H9 (cell line): ENCODE results near the gene MYLK3. TPM values are rescaled to one million over a fixed set of nuclear protein-coding genes. Genes with fewer than 3 reads are reported as not detected.

Experiments used
- DNase-seq: peaks from one replicate; pipeline ENCODE4 v3.0.0-alpha.2; 2017
- H2AFZ ChIP-seq: one replicate; pipeline ENCODE4 v1.6.1; 2013; ENCODE audit warnings: mild to moderate bottlenecking, low read length, control low read depth, moderate library complexity
- H2AK5ac ChIP-seq: 2 replicates; pipeline ENCODE4 v1.6.1; 2013; ENCODE audit warnings: low read length, control low read depth, mixed read lengths; ENCODE audit not compliant: insufficient read length
- H2BK120ac ChIP-seq: one replicate; pipeline ENCODE4 v1.6.1; 2013; ENCODE audit warnings: low read depth, mild to moderate bottlenecking, low read length, control low read depth, inconsistent platforms; ENCODE audit not compliant: poor library complexity, severe bottlenecking
- H2BK12ac ChIP-seq: 2 replicates; pipeline ENCODE4 v1.6.1; 2013; ENCODE audit warnings: low read length, control low read depth, mixed read lengths, low read depth; ENCODE audit not compliant: insufficient read length
- H2BK15ac ChIP-seq: 2 replicates; pipeline ENCODE4 v1.6.1; 2013; ENCODE audit warnings: low read depth, low read length, control low read depth
- H2BK20ac ChIP-seq: one replicate; pipeline ENCODE4 v1.6.1; 2013; ENCODE audit warnings: low read depth, mild to moderate bottlenecking, low read length, control low read depth, inconsistent platforms; ENCODE audit not compliant: poor library complexity, severe bottlenecking
- H2BK5ac ChIP-seq: 2 replicates; pipeline ENCODE4 v1.6.1; 2013; ENCODE audit warnings: low read length, control low read depth, mixed read lengths; ENCODE audit not compliant: insufficient read length
- H3K14ac ChIP-seq: 2 replicates; pipeline ENCODE4 v1.6.1; 2013; ENCODE audit warnings: low read length, control low read depth; ENCODE audit not compliant: insufficient read depth
- H3K18ac ChIP-seq: 2 replicates; pipeline ENCODE4 v1.6.1; 2013; ENCODE audit warnings: low read depth, mild to moderate bottlenecking, mixed read lengths, low read length, control low read depth; ENCODE audit not compliant: insufficient read length
- H3K23ac ChIP-seq: 2 replicates; pipeline ENCODE4 v1.6.1; 2013; ENCODE audit warnings: low read length, control low read depth, mixed read lengths, low read depth; ENCODE audit not compliant: insufficient read length
- H3K23me2 ChIP-seq: 2 replicates; pipeline ENCODE4 v1.6.1; 2013; ENCODE audit warnings: low read depth, mild to moderate bottlenecking, mixed read lengths, low read length, control low read depth; ENCODE audit not compliant: insufficient read length, poor library complexity, severe bottlenecking
- H3K27ac ChIP-seq: 2 replicates; pipeline ENCODE4 v1.5.1; 2013; ENCODE audit warnings: low read length, control low read depth, mixed read lengths, low read depth; ENCODE audit not compliant: insufficient read length
- H3K27me3 ChIP-seq: 2 replicates; pipeline ENCODE4 v1.6.1; 2013; ENCODE audit warnings: low read length, control low read depth, inconsistent platforms; ENCODE audit not compliant: insufficient read depth
- H3K4ac ChIP-seq: 2 replicates; pipeline ENCODE4 v1.6.1; 2013; ENCODE audit warnings: low read depth, mild to moderate bottlenecking, control low read depth, inconsistent platforms, low read length, moderate library complexity
- H3K4me1 ChIP-seq: 2 replicates; pipeline ENCODE4 v1.6.1; 2013; ENCODE audit warnings: low read length, control low read depth, inconsistent platforms; ENCODE audit not compliant: insufficient read depth
- H3K4me2 ChIP-seq: 2 replicates; pipeline ENCODE4 v1.6.1; 2013; ENCODE audit warnings: low read length, control low read depth, mixed read lengths; ENCODE audit not compliant: insufficient read length, insufficient read depth
- H3K56ac ChIP-seq: 2 replicates; pipeline ENCODE4 v1.6.1; 2013; ENCODE audit warnings: low read depth, mild to moderate bottlenecking, mixed read lengths, low read length, control low read depth; ENCODE audit not compliant: insufficient read length
- H3K79me1 ChIP-seq: 2 replicates; pipeline ENCODE4 v1.6.1; 2013; ENCODE audit warnings: low read depth, mild to moderate bottlenecking, moderate library complexity, low read length, control low read depth, inconsistent platforms; ENCODE audit not compliant: insufficient read depth, poor library complexity, severe bottlenecking
- H3K79me2 ChIP-seq: 2 replicates; pipeline ENCODE4 v1.6.1; 2013; ENCODE audit warnings: low read length, control low read depth, inconsistent platforms; ENCODE audit not compliant: insufficient read depth
- H3K9ac ChIP-seq: 2 replicates; pipeline ENCODE4 v1.6.1; 2013; ENCODE audit warnings: low read length, control low read depth, mixed read lengths; ENCODE audit not compliant: insufficient read length; ENCODE audit errors: extremely low read depth
- H3K9me3 ChIP-seq: one replicate; pipeline ENCODE4 v1.6.1; 2013; ENCODE audit warnings: low read depth, low read length, inconsistent platforms; ENCODE audit not compliant: control insufficient read depth
- H3T11ph ChIP-seq: one replicate; pipeline ENCODE4 v1.6.1; 2013; ENCODE audit warnings: mild to moderate bottlenecking, low read length, control low read depth, inconsistent platforms
- H4K20me1 ChIP-seq: one replicate; pipeline ENCODE4 v1.6.1; 2013; ENCODE audit not compliant: control insufficient read depth, insufficient read length, insufficient read depth
- H4K5ac ChIP-seq: 2 replicates; pipeline ENCODE4 v1.6.1; 2013; ENCODE audit warnings: low read depth, mild to moderate bottlenecking, mixed read lengths, low read length, control low read depth; ENCODE audit not compliant: insufficient read length
- H4K8ac ChIP-seq: replicated peaks from 2 replicates; pipeline ENCODE4 v1.6.1; 2013; ENCODE audit warnings: low read length, control low read depth, mixed read lengths, low read depth; ENCODE audit not compliant: insufficient read length
- H4K91ac ChIP-seq: 2 replicates; pipeline ENCODE4 v1.6.1; 2013; ENCODE audit warnings: low read depth, mild to moderate bottlenecking, moderate library complexity, mixed read lengths, low read length, control low read depth; ENCODE audit not compliant: insufficient read length
- H3K27ac Mint-ChIP-seq, 3 experiments: 2 replicates in 2 of 3; 3 replicates in 1 of 3; pipeline ENCODE4 v1.8.0; 2020 to 2021; ENCODE audit warnings: mixed read lengths in 3 of 3, mild to moderate bottlenecking in 1 of 3, moderate library complexity in 1 of 3
- H3K27me3 Mint-ChIP-seq: 2 replicates; pipeline ENCODE4 v1.8.0; 2021; ENCODE audit warnings: low read depth, mild to moderate bottlenecking, moderate library complexity, mixed read lengths
- H3K36me3 Mint-ChIP-seq, 3 experiments: 2 replicates in 2 of 3; 3 replicates in 1 of 3; pipeline ENCODE4 v1.8.0; 2020 to 2021; ENCODE audit warnings: low read depth in 3 of 3, mixed read lengths in 3 of 3; ENCODE audit not compliant: insufficient read depth in 1 of 3
- H3K4me1 Mint-ChIP-seq, 2 experiments: 2 replicates each; pipeline ENCODE4 v1.8.0; 2020; ENCODE audit warnings: mixed read lengths in 2 of 2
- H3K4me3 Mint-ChIP-seq, 2 experiments: 2 replicates in 1 of 2; 3 replicates in 1 of 2; pipeline ENCODE4 v1.8.0; 2020 to 2021; ENCODE audit warnings: mild to moderate bottlenecking in 2 of 2, mixed read lengths in 2 of 2, moderate library complexity in 1 of 2
- H3K9me3 Mint-ChIP-seq, 2 experiments: 2 replicates in 1 of 2; 3 replicates in 1 of 2; pipeline ENCODE4 v1.8.0; 2020; ENCODE audit warnings: mild to moderate bottlenecking in 2 of 2, mixed read lengths in 2 of 2, moderate library complexity in 1 of 2
- CTCF ChIP-seq: fragments of 200-600 bp; sonication (generic); conservative IDR thresholded peaks from 3 replicates; pipeline ENCODE4 v1.8.0; 2021; ENCODE audit warnings: antibody characterized with exemption, mild to moderate bottlenecking
- WGBS: extraction: QIAGEN DNeasy Blood & Tissue Kit; methylation state at CpG from one replicate; pipeline ENCODE4 v1.1.7; 2013; ENCODE audit warnings: missing lambda C conversion rate, low lambda C conversion rate, mixed read lengths; ENCODE audit not compliant: insufficient read length; ENCODE audit errors: extremely low coverage; 5-methylcytosine and 5-hydroxymethylcytosine counted together
- total RNA-seq: library from RNA; stranded (reverse); gene quantifications from 2 replicates; pipeline ENCODE4 v1.2.1, GENCODE V29; 2021

Gene MYLK3
- total RNA-seq, 1 experiment from 2014 or later, result 0.90 TPM

- Histone ChIP-seq H4K8ac (no peak overlapping the region), H3K27me3 (no peaks in the 10 kb centered on the region), H2BK20ac (no peak overlapping the region), H3K9me3 (no peaks in the 10 kb centered on the region), H3K4me1 (no peaks in the 10 kb centered on the region), H3K4ac (no peak overlapping the region), H4K20me1 (no peaks in the 10 kb centered on the region), H3K23ac (no peak overlapping the region), H3K4me2 (no peak overlapping the region), H3K79me1 (no peaks in the 10 kb centered on the region), H3T11ph (no peak overlapping the region), H3K9ac (no peak overlapping the region), H2BK12ac (no peak overlapping the region), H4K91ac (no peak overlapping the region), H4K5ac (no peak overlapping the region), H2AK5ac (no peak overlapping the region), H3K27ac (no peak overlapping the region), H3K79me2 (no peaks in the 10 kb centered on the region), H3K18ac (no peak overlapping the region), H3K56ac (no peak overlapping the region), H2BK120ac (no peak overlapping the region), H3K23me2 (no peaks in the 10 kb centered on the region), H2BK15ac (no peak overlapping the region), H2AFZ (no peak overlapping the region), H3K14ac (no peak overlapping the region), H2BK5ac (no peak overlapping the region)
- Mint-ChIP-seq H3K36me3 (no peaks in the 10 kb centered on the region; a peak in 1 of 7 replicates), H3K27me3 (no peaks in the 10 kb centered on the region), H3K9me3 (no peaks in the 10 kb centered on the region), H3K4me3 (no peak overlapping the region), H3K27ac (no peak overlapping the region), H3K4me1 (no peaks in the 10 kb centered on the region)
- WGBS, result no CpG with 5 or more reads among the region's 3 CpGs
- TF ChIP-seq CTCF, result no peak
- DNase-seq, result no peak
Measured at GRCh38 chr16:46713634-46714033, 34.5 kb downstream of the MYLK3 start.
